Measurements from ENCODE around the gene KLHL36.

- no peak for TF ChIP-seq CTCF (conservative IDR thresholded peaks at IDR 0.05; ENCODE audit: low read length)
- TF ChIP-seq EZH2phosphoT487 (IDR thresholded peaks at IDR 0.05; ENCODE audit: borderline replicate concordance, low read depth, low read length), result no peak
These were observed 46.7 kb downstream of the KLHL36 start for GRCh38 chr16:84694980-84695379.

Data from OCI-LY7 (cell line).